Activated CD8-positive, alpha-beta memory T cell treated with anti-CD3 and anti-CD28 coated beads, Interleukin-2, amount 50 U/mL, for 1 hour (primary cell): ENCODE measurements around the gene ZBTB20.

Source experiments
- DNase-seq: peaks from one replicate; pipeline ENCODE4 v3.0.0-alpha.2; 2020; ENCODE audit errors: extremely low read depth

The ZBTB20 gene

DNA sequence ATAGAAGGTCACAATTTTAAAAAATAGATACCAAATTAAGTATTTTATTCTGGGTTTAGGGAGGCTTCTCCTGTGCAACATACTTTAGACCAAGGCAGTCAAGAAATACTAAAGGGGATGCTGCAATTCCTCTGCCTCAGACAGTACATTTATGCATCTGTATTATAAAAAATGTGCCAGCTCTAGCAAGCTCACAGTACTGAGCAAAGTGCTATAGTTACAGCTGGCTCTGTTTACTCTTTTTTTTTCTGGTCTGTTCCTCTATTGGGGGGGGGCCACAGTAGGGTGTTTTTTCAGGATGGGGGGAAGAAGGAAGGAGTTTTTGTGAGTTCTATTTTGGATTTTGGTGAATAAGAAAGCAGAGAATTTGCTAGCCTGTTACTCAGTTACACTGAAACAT, 668.3 kb downstream of the ZBTB20 start:
- DNase-seq = no peak

DNA sequence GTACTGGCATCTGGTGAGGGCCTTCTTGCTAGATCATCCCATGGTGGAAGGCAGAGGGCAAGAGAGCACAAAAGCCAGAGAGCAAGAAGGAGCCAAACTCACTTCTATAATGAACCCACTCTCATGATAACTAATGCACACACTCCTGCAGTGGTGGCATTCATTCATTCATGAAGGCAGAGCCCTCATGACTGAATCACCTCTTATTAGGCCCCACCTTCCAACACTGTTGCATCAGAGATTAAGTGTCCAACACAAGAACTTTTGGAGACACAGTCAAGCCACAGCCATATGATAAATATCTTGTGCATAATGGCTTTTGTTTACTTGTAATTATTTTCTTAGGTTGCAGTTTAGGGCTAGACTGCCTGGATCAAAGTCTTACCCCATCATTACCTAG, 670.6 kb downstream of the ZBTB20 start:
- no peak for DNase-seq

- no peak for DNase-seq
Observed at GRCh38 chr3:114471478-114471877, 675.6 kb downstream of the ZBTB20 start.

DNA sequence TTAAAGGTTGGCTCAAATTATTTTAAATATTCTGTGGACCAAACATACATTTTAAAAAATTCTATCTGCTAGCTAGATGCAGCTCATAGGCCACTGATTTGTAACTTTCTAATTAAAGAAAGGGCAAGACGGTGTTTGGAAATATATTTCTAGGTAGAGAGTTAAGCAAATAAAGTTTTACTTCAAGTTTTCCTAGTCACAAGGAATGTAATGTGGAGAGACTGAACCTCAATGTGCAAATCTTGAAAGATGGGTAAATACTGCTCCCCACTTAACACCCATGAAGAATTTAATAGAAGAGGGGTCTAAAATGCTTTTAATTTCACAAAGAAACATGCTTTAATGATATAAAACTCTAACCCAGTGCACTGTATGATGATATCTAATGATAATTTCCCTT, 678.0 kb downstream of the ZBTB20 start:
- DNase-seq = no peak

- no peak for DNase-seq
Observed at GRCh38 chr3:114466816-114467215, 680.3 kb downstream of the ZBTB20 start.

GRCh38 chr3:114466251-114466650, 680.8 kb downstream of the ZBTB20 start:
- no peak for DNase-seq

DNA sequence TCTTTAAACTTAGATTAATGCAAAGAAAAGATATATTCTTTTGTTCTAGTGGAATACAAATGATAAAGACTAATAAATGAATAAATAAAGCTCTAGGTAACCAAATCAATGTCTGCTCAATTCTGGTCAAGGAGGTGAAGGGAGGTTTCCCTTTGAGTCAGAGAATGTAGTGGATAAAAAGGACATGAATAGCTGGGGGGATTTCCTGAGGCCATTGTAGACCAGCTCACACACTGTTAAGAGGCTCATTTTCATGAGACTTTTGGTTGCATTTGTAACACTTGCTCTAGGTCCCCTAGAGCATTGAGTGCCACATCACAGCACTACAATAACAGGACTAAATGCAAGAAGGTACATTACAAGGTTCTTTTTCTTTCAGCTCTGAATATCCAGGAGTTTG, 682.5 kb downstream of the ZBTB20 start:
- no peak for DNase-seq

DNA sequence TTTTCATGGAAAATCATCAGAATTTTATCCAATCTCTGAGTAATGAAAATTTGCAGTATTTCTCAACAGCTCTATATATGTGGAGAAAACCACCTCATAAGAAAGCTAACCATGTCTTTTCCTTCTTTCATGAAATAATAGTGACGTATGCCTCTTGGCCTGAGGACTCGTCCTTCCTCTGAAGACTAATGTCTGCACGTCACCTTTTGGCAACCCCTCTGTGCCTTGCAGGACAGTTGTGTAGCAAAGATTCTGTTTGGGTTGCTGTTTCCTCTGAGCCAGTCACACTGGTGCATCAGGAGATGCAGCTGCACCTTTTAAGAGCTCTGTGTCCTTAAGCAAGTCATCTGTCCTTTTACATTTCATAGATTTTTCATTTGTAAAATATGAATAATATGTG, 684.3 kb downstream of the ZBTB20 start:
- no peak for DNase-seq

DNA sequence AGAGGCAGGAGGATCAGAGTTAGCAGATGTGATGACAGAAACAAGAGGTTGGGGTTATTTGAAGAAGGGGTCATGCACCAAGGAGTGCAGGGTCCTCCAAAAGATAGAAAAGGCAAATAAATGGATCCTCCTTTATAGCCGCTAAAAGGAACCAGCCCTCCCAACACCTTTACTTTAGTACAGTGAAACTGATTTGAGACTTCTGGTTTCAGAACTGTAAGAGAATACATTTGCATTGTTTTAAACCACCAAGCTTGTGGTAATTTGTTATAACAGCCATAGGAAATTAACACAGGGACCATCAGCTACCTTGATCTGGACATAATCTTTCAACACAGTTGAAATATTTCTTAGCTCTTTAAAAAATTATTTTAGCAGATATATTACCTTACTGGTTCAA, 686.6 kb downstream of the ZBTB20 start:
- DNase-seq = no peak

- DNase-seq = no peak
Observed at GRCh38 chr3:114456742-114457141, 690.3 kb downstream of the ZBTB20 start.

GRCh38 chr3:114455432-114455831, 691.7 kb downstream of the ZBTB20 start:
- no peak for DNase-seq

GRCh38 chr3:114454551-114455251, 692.4 kb downstream of the ZBTB20 start:
- DNase-seq = no peak

DNA sequence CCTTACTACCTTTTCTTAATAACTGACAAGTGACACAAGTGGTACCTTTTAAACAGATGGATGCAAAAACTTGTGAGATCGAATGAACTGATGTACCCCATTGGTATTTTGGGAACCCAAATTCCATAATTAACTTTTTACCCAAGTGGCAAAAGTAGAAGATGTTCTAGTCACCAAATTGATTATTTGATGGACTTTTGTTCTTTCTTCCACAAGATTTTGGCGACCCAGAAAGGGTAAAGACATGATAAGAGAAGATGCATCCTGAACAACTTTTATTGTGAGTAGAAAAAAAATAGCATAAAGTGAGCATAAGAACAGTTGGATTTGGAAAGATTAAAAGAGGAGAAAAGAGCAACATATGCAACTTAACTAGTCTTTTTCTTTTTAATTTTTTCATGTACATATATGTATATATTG, 693.7 kb downstream of the ZBTB20 start:
- no peak for DNase-seq

DNA sequence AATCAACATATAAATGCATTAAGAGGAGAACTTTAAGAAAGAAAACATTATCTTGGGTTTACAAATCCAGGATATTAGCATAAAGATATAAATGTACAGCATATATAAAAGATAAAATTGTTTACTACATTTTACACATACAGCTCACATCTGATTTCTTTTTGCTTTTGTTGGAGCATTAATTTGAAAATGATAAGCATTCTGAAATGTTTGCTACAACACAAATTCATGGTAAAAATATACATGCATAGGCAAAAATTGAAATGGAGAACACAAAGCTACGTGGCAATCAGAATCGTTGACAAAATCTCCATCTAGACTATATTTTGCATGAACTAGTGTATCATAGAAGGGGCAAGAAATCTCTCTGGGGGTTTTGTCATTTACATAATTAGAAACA, 694.2 kb downstream of the ZBTB20 start:
- DNase-seq = no peak

DNA sequence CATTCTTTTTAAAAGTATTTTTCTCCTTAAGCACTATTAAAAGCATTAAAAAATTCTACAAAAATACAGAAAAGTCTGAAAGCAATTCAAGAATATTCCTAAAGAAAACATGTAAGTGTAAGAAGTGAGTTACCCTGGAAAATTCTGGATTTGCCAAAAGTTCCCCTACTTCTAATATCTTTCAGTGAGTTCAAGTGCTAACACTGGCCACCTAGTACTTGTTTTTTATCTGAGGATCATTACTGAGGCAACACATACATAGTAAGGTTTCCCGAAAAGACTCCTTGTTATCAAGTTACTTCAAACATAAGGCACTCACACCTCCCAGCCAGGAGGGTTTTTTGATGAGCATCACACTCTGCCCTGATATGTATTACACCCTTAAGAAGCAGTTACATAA, 694.8 kb downstream of the ZBTB20 start:
- no peak for DNase-seq

GRCh38 chr3:114451561-114452018, 695.5 kb downstream of the ZBTB20 start:
- no peak for DNase-seq

DNA sequence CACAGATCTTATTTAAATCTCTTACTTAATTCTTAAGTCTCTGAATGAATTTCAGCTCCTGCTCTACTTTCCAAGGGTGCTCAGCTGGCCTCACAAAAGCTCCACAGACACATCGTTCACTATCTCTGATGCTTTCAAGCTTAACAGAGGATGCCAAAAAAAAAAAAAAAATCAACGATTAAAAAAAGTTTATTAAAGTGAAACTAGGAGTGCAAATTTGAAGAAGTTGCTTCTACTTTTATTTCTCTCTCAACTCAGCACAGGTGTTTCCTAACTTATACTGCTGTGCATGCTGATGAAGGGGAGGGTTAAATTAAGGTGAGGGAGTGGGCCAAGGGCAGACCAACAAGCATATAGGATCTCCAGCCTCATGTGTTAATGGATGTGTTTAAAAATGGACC, 696.0 kb downstream of the ZBTB20 start:
- no peak for DNase-seq

- DNase-seq = no peak
Observed at GRCh38 chr3:114450008-114450596, 697.0 kb downstream of the ZBTB20 start.

DNA sequence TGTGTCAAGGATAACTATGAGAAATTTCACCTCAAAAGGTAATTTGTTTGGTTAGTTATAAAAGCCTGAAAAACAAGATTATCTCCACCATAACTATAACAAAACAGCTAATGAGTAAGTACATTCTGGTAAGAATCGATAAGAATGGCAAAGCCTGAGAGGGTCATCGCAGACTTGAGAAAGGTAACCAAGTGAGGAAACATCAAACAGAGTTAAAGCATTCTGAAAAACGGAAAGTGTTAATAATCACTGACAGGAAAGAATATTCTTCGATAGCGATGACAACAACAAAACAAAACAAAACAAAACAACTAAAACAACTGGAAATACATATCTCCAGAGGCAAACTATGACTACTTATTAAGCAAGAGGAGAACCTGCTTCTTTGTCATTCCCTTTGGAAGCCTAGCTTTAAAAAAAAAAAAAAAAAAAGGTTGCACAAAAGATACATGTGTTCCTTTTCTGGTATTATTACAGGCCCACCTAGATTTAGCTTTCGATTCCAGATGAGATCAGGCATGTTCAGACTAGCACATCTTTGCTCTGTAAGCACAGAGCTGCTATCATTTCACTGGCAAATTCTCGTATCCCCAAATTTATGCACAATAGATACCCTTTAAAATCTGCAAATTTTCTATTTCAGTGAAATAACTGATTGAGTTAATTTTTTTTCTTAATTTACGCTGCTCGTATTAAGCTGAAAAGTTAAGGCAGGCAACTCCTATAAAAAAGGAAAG, 697.6 kb downstream of the ZBTB20 start:
- DNase-seq = no peak

GRCh38 chr3:114447950-114448479, 699.1 kb downstream of the ZBTB20 start:
- no peak for DNase-seq

GRCh38 chr3:114447545-114447944, 699.5 kb downstream of the ZBTB20 start:
- no peak for DNase-seq

- DNase-seq = no peak
Observed at GRCh38 chr3:114446600-114446999, 700.5 kb downstream of the ZBTB20 start.

DNA sequence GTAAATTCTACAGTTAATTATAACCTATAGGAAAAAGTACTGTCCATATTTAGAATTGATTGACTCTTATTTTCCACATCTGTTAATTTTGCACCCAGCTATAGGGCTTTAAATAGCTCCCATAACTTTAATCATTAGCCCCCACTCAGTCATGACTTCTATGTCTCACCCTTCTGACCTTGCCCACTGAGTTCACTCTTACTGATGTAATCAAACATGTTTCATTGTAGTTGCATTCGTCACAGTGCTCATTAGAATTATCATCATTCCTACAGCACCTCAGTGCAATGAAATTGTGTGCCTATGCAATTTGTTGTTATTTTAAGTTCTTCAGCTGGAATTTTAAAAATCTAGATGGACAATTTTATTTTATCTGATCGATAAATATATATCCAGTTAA, 701.9 kb downstream of the ZBTB20 start:
- DNase-seq = no peak
